ENCODE measurements around the gene ABHD12B. TPM values are rescaled to one million over a fixed set of nuclear protein-coding genes. Genes with fewer than 3 reads are reported as not detected.
A peak's percentile ranks its signal among the peaks of the same experiment; 100 is the strongest.

The ABHD12B gene
- total RNA-seq, 1 experiment from 2014 or later, result not detected

DNA sequence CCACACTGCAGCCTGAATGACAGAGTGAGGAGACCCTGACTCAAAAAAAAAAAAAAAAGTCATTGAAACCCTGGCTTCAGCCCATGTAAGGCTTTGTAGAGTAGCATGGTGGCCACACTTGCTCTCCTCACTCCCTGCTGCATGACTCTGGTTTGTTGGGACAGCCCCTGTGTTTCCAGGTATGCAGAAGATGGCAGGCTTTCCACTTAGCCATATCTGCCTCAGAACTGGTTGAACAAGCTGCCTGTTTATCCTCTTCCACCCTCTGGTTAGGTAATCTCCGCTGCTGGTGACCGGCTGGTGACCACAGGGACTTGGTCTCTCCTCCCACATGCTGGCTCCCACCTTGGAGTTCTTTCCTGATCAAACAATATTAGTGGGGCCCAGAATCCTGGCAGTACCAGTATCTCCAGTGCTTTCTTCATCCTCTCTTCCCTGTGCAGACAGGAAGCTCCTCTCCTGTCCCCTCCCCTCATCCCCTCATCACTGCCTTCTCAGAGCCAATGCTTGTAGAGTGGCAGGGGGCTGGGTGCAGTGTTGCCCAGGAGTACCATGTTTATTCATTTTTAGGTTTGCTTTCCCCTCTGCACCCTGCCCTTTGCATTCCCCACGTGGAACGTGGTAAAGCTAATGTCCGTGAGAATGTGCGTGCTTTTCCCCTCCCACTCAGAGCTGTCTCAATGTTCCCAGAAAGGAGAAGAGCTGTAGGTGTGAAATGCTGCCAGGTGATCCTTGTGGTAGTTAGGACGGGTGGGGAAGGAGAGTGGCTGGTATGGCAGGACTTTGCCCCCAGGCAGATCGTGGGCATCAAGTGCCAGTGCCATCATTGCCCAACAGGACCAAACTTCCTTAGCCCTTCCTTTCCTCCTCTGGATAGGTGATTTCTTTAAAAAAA lies 11.3 kb downstream of the ABHD12B start:
- ChIA-PET CTCF (interaction anchor here (0.6 kb wide), 1 partner anchor 65 kb away, joined by 8 read pairs; no protein-coding TSS in a partner anchor), POLR2A (ENCODE audit: unreplicated experiment) (no interaction called here)
- DNase-seq, result peak; percentile 56 to 74
- Histone ChIP-seq H3K4me2 (peak overlapping the region; percentile 36; the same call in 1 of the 2 replicates), H3K27me3 (ENCODE audit: insufficient read depth, low read depth) (no peaks in the 10 kb centered on the region), H3K36me3 (ENCODE audit: low read depth) (no peaks in the 10 kb centered on the region), H3K4me1 (replicated peaks; ENCODE audit: insufficient read depth) (peaks cover 12% of the 10 kb centered on the region), H3K9me3 (ENCODE audit: insufficient read depth, low read depth) (no peaks in the 10 kb centered on the region), H3K79me2 (ENCODE audit: low read depth) (no peaks in the 10 kb centered on the region), H3K4me3 (no peak overlapping the region), H3K27ac (no peak overlapping the region), H2AFZ (no peak overlapping the region), H4K20me1 (ENCODE audit: insufficient read depth) (no peaks in the 10 kb centered on the region), H3K9me2 (ENCODE audit: insufficient read depth) (no peaks in the 10 kb centered on the region), H3F3A (ENCODE audit: insufficient read depth, low read depth) (peaks cover 4% of the 10 kb centered on the region; the same call in 1 of the 2 replicates)
- intact Hi-C loops (cut with micrococcal nuclease; ENCODE audit: unreplicated experiment), result no loop called here
- no peak for TF ChIP-seq EZH2 (IDR thresholded peaks at IDR 0.05; ENCODE audit: low read depth)
- TF ChIP-seq, protein P1, sequence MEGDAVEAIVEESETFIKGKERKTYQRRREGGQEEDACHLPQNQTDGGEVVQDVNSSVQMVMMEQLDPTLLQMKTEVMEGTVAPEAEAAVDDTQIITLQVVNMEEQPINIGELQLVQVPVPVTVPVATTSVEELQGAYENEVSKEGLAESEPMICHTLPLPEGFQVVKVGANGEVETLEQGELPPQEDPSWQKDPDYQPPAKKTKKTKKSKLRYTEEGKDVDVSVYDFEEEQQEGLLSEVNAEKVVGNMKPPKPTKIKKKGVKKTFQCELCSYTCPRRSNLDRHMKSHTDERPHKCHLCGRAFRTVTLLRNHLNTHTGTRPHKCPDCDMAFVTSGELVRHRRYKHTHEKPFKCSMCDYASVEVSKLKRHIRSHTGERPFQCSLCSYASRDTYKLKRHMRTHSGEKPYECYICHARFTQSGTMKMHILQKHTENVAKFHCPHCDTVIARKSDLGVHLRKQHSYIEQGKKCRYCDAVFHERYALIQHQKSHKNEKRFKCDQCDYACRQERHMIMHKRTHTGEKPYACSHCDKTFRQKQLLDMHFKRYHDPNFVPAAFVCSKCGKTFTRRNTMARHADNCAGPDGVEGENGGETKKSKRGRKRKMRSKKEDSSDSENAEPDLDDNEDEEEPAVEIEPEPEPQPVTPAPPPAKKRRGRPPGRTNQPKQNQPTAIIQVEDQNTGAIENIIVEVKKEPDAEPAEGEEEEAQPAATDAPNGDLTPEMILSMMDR (conservative IDR thresholded peaks at IDR 0.05), result no peak
- BruUV-seq (replicated peaks), result no TSS peak

DNA sequence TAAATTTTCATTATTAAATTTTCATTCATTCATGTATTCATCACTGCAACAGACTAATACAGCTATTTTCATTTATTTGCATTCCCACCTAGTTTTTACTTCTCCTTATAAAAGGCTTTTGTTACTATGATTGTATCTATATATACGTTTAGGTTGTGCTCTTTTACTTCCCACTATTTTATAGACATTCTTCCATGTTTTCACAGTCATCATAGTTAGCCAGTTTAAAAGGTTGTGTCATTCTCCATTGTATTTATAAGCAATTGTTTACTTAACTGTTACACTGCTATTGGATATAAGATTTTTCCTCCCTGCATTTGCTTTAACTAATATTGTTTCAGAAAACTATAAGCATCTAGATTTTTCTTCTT lies 12.0 kb downstream of the ABHD12B start:
- no peak overlapping the region for H3K27ac ChIP-seq
- peaks cover 4% of the 10 kb centered on the region; the same call in 1 of the 2 replicates for H3F3A ChIP-seq (ENCODE audit: insufficient read depth, low read depth)
- ChIA-PET POLR2A (ENCODE audit: unreplicated experiment) (interaction anchor here (0.6 kb wide), 1 partner anchor 61 kb away, joined by 3 read pairs; no protein-coding TSS in a partner anchor), CTCF (no interaction called here)
- TF ChIP-seq EZH2 (IDR thresholded peaks at IDR 0.05; ENCODE audit: low read depth), result no peak
- TF ChIP-seq, protein P1 (conservative IDR thresholded peaks at IDR 0.05), result no peak
- H3K4me2 ChIP-seq, result no peak overlapping the region
- H3K36me3 ChIP-seq (ENCODE audit: low read depth), result no peaks in the 10 kb centered on the region
- H2AFZ ChIP-seq, result no peak overlapping the region
- no peaks in the 10 kb centered on the region for H3K9me2 ChIP-seq (ENCODE audit: insufficient read depth)
- intact Hi-C loops (cut with micrococcal nuclease; ENCODE audit: unreplicated experiment), result no loop called here
- DNase-seq, result no peak
- H3K4me3 ChIP-seq, result no peak overlapping the region
- H4K20me1 ChIP-seq (ENCODE audit: insufficient read depth), result no peaks in the 10 kb centered on the region
- no peaks in the 10 kb centered on the region for H3K27me3 ChIP-seq (ENCODE audit: insufficient read depth, low read depth)
- peaks cover 12% of the 10 kb centered on the region for H3K4me1 ChIP-seq (replicated peaks; ENCODE audit: insufficient read depth)
- H3K79me2 ChIP-seq (ENCODE audit: low read depth), result no peaks in the 10 kb centered on the region
- no peaks in the 10 kb centered on the region for H3K9me3 ChIP-seq (ENCODE audit: insufficient read depth, low read depth)
- no TSS peak for BruUV-seq (replicated peaks)

- H3K4me1 ChIP-seq (replicated peaks; ENCODE audit: insufficient read depth), result peaks cover 12% of the 10 kb centered on the region
- TF ChIP-seq, protein P1 (conservative IDR thresholded peaks at IDR 0.05), result no peak
- TF ChIP-seq EZH2 (IDR thresholded peaks at IDR 0.05; ENCODE audit: low read depth), result no peak
- ChIA-PET POLR2A (ENCODE audit: unreplicated experiment) (no interaction called here), CTCF (no interaction called here)
- H3K36me3 ChIP-seq (ENCODE audit: low read depth), result no peaks in the 10 kb centered on the region
- no peak for DNase-seq
- no peaks in the 10 kb centered on the region for H3K79me2 ChIP-seq (ENCODE audit: low read depth)
- H3K4me2 ChIP-seq, result no peak overlapping the region
- no peaks in the 10 kb centered on the region for H4K20me1 ChIP-seq (ENCODE audit: insufficient read depth)
- H3K9me3 ChIP-seq (ENCODE audit: insufficient read depth, low read depth), result no peaks in the 10 kb centered on the region
- no TSS peak for BruUV-seq (replicated peaks)
- H3F3A ChIP-seq (ENCODE audit: insufficient read depth, low read depth), result peaks cover 4% of the 10 kb centered on the region; the same call in 1 of the 2 replicates
- H3K9me2 ChIP-seq (ENCODE audit: insufficient read depth), result no peaks in the 10 kb centered on the region
- intact Hi-C loops (cut with micrococcal nuclease; ENCODE audit: unreplicated experiment), result no loop called here
- H2AFZ ChIP-seq, result no peak overlapping the region
- no peaks in the 10 kb centered on the region for H3K27me3 ChIP-seq (ENCODE audit: insufficient read depth, low read depth)
- H3K4me3 ChIP-seq, result no peak overlapping the region
- no peak overlapping the region for H3K27ac ChIP-seq
Measured at GRCh38 chr14:50887476-50887875, 15.6 kb downstream of the ABHD12B start.

Data from PC-9 (cell line).